Measurements from ENCODE around the gene AKAP8L. TPM values are rescaled to one million over a fixed set of nuclear protein-coding genes. Genes with fewer than 3 reads are reported as not detected.

Gene AKAP8L
- total and polyA plus RNA-seq, 4 donors, result 16.4 to 67.1 (median 42.9) TPM

DNA sequence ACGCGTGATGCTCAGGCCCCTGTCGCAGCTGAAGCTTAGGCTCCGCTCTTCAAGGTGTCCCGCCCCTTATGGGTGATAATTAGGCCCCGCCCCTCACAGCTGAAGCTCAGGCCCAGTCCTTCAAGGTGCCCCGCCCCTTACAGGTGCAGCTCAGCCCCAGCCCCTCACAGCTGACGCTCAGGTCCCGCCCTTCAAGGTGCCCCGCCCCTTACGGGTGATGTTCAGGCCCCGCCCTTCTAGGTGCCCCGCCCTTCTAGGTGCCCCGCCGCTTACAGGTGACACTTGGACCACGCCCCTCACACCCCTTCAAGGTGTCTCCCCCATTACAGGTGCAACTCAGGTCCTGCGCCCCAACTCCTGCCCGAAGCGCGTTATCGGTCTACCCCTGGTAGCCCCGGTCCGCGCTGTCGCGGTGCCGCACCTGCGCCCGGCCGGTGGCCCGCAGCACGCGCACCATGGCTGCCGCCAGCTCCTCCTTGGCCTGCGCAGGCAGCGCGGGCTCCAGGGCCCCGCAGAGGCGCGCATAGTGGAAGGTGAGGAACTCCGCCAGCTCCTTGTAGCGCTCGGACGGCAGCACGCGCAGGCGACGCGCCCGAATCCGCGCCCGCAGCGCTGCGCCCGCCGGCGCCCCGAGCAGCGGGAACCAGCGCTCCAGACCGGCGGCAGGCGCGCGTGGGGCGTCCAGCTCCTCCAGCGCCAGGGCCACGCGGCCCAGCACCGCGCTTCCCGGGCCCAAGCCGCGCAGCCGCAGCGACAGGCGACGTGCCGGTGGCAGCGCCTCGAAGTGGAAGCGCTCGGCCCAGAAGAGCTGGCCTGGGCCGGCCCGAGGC is 38.3 kb upstream of the AKAP8L start:
- WGBS, result 20% methylated on average over 86 of the region's 86 CpGs
- H3K36me3 ChIP-seq (ENCODE audit: control insufficient read depth in 4 of 4, insufficient read depth in 3 of 4, low read depth in 1 of 4, low read length in 3 of 4), result no peaks in the 10 kb centered on the region
- no peaks in the 10 kb centered on the region for H3K27me3 ChIP-seq (ENCODE audit: control insufficient read depth in 4 of 4, insufficient read depth in 4 of 4, low read length in 3 of 4)
- peaks cover 12 to 39% (median 23%) of the 10 kb centered on the region in 4 donors for H3K4me1 ChIP-seq (ENCODE audit: control insufficient read depth in 4 of 4, insufficient read depth in 4 of 4, low read length in 3 of 4)
- H3K4me3 ChIP-seq (ENCODE audit: low read depth in 1 of 3, low read length in 3 of 3), result peak overlapping the region in 1 of 3 donors; percentile 31
- DNase-seq (ENCODE audit: low spot score), result no peak
- H3K9me3 ChIP-seq (ENCODE audit: control insufficient read depth in 4 of 4, low read length in 3 of 4), result no peaks in the 10 kb centered on the region
- H3K9ac ChIP-seq (ENCODE audit: low read depth in 1 of 2, low read length in 2 of 2), result no peak overlapping the region
- TF ChIP-seq, protein P1, sequence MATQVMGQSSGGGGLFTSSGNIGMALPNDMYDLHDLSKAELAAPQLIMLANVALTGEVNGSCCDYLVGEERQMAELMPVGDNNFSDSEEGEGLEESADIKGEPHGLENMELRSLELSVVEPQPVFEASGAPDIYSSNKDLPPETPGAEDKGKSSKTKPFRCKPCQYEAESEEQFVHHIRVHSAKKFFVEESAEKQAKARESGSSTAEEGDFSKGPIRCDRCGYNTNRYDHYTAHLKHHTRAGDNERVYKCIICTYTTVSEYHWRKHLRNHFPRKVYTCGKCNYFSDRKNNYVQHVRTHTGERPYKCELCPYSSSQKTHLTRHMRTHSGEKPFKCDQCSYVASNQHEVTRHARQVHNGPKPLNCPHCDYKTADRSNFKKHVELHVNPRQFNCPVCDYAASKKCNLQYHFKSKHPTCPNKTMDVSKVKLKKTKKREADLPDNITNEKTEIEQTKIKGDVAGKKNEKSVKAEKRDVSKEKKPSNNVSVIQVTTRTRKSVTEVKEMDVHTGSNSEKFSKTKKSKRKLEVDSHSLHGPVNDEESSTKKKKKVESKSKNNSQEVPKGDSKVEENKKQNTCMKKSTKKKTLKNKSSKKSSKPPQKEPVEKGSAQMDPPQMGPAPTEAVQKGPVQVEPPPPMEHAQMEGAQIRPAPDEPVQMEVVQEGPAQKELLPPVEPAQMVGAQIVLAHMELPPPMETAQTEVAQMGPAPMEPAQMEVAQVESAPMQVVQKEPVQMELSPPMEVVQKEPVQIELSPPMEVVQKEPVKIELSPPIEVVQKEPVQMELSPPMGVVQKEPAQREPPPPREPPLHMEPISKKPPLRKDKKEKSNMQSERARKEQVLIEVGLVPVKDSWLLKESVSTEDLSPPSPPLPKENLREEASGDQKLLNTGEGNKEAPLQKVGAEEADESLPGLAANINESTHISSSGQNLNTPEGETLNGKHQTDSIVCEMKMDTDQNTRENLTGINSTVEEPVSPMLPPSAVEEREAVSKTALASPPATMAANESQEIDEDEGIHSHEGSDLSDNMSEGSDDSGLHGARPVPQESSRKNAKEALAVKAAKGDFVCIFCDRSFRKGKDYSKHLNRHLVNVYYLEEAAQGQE (IDR thresholded peaks at IDR 0.05), result no peak
- no peak for TF ChIP-seq HNF4A (conservative IDR thresholded peaks at IDR 0.05)
- TF ChIP-seq NR2F2 (IDR thresholded peaks at IDR 0.05), result no peak
- TF ChIP-seq EGR1 (IDR thresholded peaks at IDR 0.05; ENCODE audit: low read depth in 2 of 2), result no peak
- TF ChIP-seq RAD21 (IDR thresholded peaks at IDR 0.05), result no peak
- no peak for TF ChIP-seq FOXA1 (IDR thresholded peaks at IDR 0.05)
- TF ChIP-seq, protein P2, sequence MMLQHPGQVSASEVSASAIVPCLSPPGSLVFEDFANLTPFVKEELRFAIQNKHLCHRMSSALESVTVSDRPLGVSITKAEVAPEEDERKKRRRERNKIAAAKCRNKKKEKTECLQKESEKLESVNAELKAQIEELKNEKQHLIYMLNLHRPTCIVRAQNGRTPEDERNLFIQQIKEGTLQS (IDR thresholded peaks at IDR 0.05), result no peak
- TF ChIP-seq TAF1 (conservative IDR thresholded peaks at IDR 0.05), result no peak
- TF ChIP-seq, protein P3, sequence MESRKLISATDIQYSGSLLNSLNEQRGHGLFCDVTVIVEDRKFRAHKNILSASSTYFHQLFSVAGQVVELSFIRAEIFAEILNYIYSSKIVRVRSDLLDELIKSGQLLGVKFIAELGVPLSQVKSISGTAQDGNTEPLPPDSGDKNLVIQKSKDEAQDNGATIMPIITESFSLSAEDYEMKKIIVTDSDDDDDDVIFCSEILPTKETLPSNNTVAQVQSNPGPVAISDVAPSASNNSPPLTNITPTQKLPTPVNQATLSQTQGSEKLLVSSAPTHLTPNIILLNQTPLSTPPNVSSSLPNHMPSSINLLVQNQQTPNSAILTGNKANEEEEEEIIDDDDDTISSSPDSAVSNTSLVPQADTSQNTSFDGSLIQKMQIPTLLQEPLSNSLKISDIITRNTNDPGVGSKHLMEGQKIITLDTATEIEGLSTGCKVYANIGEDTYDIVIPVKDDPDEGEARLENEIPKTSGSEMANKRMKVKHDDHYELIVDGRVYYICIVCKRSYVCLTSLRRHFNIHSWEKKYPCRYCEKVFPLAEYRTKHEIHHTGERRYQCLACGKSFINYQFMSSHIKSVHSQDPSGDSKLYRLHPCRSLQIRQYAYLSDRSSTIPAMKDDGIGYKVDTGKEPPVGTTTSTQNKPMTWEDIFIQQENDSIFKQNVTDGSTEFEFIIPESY (IDR thresholded peaks at IDR 0.05), result no peak
- TF ChIP-seq RXRA (IDR thresholded peaks at IDR 0.05), result no peak
- TF ChIP-seq JUND (IDR thresholded peaks at IDR 0.05), result no peak
- no peak for TF ChIP-seq YY1 (IDR thresholded peaks at IDR 0.05)
- TF ChIP-seq GABPA (IDR thresholded peaks at IDR 0.05 in 1 of 2, conservative IDR thresholded peaks at IDR 0.05 in 1 of 2), result no peak
- no peak overlapping the region for H3K27ac ChIP-seq (ENCODE audit: low read depth in 1 of 2, low read length in 2 of 2)

DNA sequence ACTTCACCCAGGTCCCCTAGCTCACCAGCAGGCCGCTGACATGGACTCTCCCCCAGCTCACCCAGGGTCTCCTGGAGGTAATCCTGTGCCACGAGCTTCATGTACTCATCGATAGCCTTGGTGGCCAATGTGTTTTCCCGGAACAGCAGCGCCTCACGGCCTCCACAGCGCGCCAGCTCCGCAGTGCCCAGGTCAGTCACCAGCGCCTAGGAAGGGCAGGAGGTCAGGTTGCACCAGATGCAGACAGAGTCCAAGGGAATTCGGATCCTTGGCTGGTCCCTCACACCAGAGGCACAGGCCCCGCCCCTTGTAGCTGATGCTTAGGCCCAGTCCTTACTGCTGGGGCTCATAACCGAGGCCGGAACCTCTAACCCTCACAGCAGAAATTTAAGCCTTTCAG is 37.7 kb upstream of the AKAP8L start:
- peak; percentile 61 to 73 for TF ChIP-seq HNF4A (conservative IDR thresholded peaks at IDR 0.05)
- TF ChIP-seq, protein P2 (IDR thresholded peaks at IDR 0.05), result no peak
- no peak for TF ChIP-seq GABPA (IDR thresholded peaks at IDR 0.05 in 1 of 2, conservative IDR thresholded peaks at IDR 0.05 in 1 of 2)
- no peak for TF ChIP-seq JUND (IDR thresholded peaks at IDR 0.05)
- TF ChIP-seq RAD21 (IDR thresholded peaks at IDR 0.05), result no peak
- peak; percentile 8 for TF ChIP-seq HNF4G (IDR thresholded peaks at IDR 0.05)
- TF ChIP-seq RXRA (IDR thresholded peaks at IDR 0.05), result peak; percentile 30 to 55
- peaks cover 12 to 39% (median 23%) of the 10 kb centered on the region in 4 donors for H3K4me1 ChIP-seq (ENCODE audit: control insufficient read depth in 4 of 4, insufficient read depth in 4 of 4, low read length in 3 of 4)
- H3K4me3 ChIP-seq (ENCODE audit: low read depth in 1 of 3, low read length in 3 of 3), result no peak overlapping the region
- H3K27me3 ChIP-seq (ENCODE audit: control insufficient read depth in 4 of 4, insufficient read depth in 4 of 4, low read length in 3 of 4), result no peaks in the 10 kb centered on the region
- H3K36me3 ChIP-seq (ENCODE audit: control insufficient read depth in 4 of 4, insufficient read depth in 3 of 4, low read depth in 1 of 4, low read length in 3 of 4), result no peaks in the 10 kb centered on the region
- no peak for DNase-seq (ENCODE audit: low spot score)
- no peaks in the 10 kb centered on the region for H3K9me3 ChIP-seq (ENCODE audit: control insufficient read depth in 4 of 4, low read length in 3 of 4)
- no peak overlapping the region for H3K9ac ChIP-seq (ENCODE audit: low read depth in 1 of 2, low read length in 2 of 2)
- no peak overlapping the region for H3K27ac ChIP-seq (ENCODE audit: low read depth in 1 of 2, low read length in 2 of 2)
- WGBS, result 31% methylated on average over 14 of the region's 14 CpGs
